H1 (cell line): ENCODE measurements around the gene IL1R1. TPM values are rescaled to one million over a fixed set of nuclear protein-coding genes. Genes with fewer than 3 reads are reported as not detected.

Source experiments
- CTCF ChIA-PET: fragments of 300-600 bp; sonication (Branson Sonifier 250); formaldehyde crosslinking; loops from one replicate; lab custom pipeline; 2021; ENCODE audit not compliant: partially characterized antibody; lab: Charles Lee
- POLR2A ChIA-PET: fragments of 300-600 bp; sonication (Branson Sonifier 250); formaldehyde crosslinking; loops from one replicate; lab custom pipeline; 2021; ENCODE audit warnings: inconsistent platforms; ENCODE audit not compliant: partially characterized antibody; lab: Charles Lee
- DNase-seq, 2 experiments: peaks; one replicate each; pipeline versions ENCODE4 v3.0.0 to v3.0.0-alpha.2; 2010 to 2022; ENCODE audit warnings: low spot score in 2 of 2, low read depth in 1 of 2, mixed read lengths in 1 of 2
- FAIRE-seq: peaks from 2 replicates; lab custom pipeline; 2011; peaks lifted over from hg19 to GRCh38; lab: Jason Lieb, UNC
- H2AFZ ChIP-seq: 2 replicates; pipeline ENCODE4 v1.8.1; 2012; ENCODE audit warnings: low read length, inconsistent platforms
- H2AK5ac ChIP-seq: 2 replicates; pipeline ENCODE4 v1.6.1; 2013; ENCODE audit warnings: low read depth, low read length
- H2BK120ac ChIP-seq: replicated peaks from 2 replicates; pipeline ENCODE3; 2013; ENCODE audit warnings: low read depth, low read length, inconsistent platforms
- H2BK12ac ChIP-seq: 2 replicates; pipeline ENCODE4 v1.6.1; 2013; ENCODE audit warnings: low read depth, low read length
- H2BK15ac ChIP-seq: 2 replicates; pipeline ENCODE4 v1.6.1; 2013; ENCODE audit warnings: low read length
- H2BK20ac ChIP-seq: 2 replicates; pipeline ENCODE4 v1.6.1; 2013; ENCODE audit warnings: low read length
- H2BK5ac ChIP-seq: 2 replicates; pipeline ENCODE4 v1.6.1; 2013; ENCODE audit warnings: low read depth, low read length
- H3K14ac ChIP-seq: 2 replicates; pipeline ENCODE4 v1.6.1; 2013; ENCODE audit warnings: inconsistent platforms; ENCODE audit not compliant: insufficient read length
- H3K18ac ChIP-seq: 2 replicates; pipeline ENCODE4 v1.6.1; 2013; ENCODE audit warnings: low read length; ENCODE audit errors: extremely low read depth
- H3K23ac ChIP-seq: 2 replicates; pipeline ENCODE4 v1.6.1; 2013; ENCODE audit warnings: inconsistent platforms; ENCODE audit not compliant: insufficient read length
- H3K23me2 ChIP-seq: 2 replicates; pipeline ENCODE4 v1.6.1; 2013; ENCODE audit warnings: low read depth, low read length
- H3K27ac ChIP-seq: 2 replicates; pipeline ENCODE4 v1.6.1; 2011; ENCODE audit warnings: low read depth, low read length, inconsistent platforms
- H3K27me3 ChIP-seq, 4 experiments: replicated peaks in 1 of 4; 1 replicate in 1 of 4; 2 replicates in 3 of 4; pipeline versions ENCODE4 v1.6.1 to v1.8.1; 2011 to 2013; ENCODE audit warnings: low read length in 3 of 4, mild to moderate bottlenecking in 3 of 4, inconsistent platforms in 2 of 4, mixed read lengths in 2 of 4, moderate library complexity in 1 of 4; ENCODE audit not compliant: control insufficient read depth in 3 of 4, insufficient read depth in 3 of 4; ENCODE audit errors: extremely low read depth in 1 of 4
- H3K36me3 ChIP-seq, 4 experiments: 2 replicates each; pipeline versions ENCODE4 v1.6.1 to v1.8.1; 2011 to 2013; ENCODE audit warnings: mild to moderate bottlenecking in 4 of 4, low read length in 3 of 4, moderate library complexity in 2 of 4, control low read depth in 1 of 4, inconsistent platforms in 1 of 4; ENCODE audit not compliant: insufficient read depth in 4 of 4, control insufficient read depth in 2 of 4
- H3K4ac ChIP-seq: replicated peaks from 2 replicates; pipeline ENCODE3; 2013; ENCODE audit warnings: low read length, low read depth, mixed read lengths, inconsistent platforms; ENCODE audit not compliant: insufficient read length
- H3K4me1 ChIP-seq, 4 experiments: replicated peaks in 1 of 4; 1 replicate in 1 of 4; 2 replicates in 3 of 4; pipeline versions ENCODE4 v1.6.1 to v1.8.1; 2011 to 2013; ENCODE audit warnings: low read length in 3 of 4, inconsistent platforms in 2 of 4, mixed read lengths in 1 of 4; ENCODE audit not compliant: insufficient read depth in 4 of 4, control insufficient read depth in 3 of 4
- H3K4me2 ChIP-seq, 2 experiments: 2 replicates each; pipeline versions ENCODE4 v1.6.1 to v1.8.1; 2011 to 2013; ENCODE audit warnings: low read depth in 2 of 2, low read length in 2 of 2, control low read depth in 1 of 2, inconsistent platforms in 1 of 2, mild to moderate bottlenecking in 1 of 2; ENCODE audit not compliant: insufficient read depth in 1 of 2
- H3K4me3 ChIP-seq, 4 experiments: fragments of 200-600, 300-600 bp in 1 of 4; sonication (generic), shearing (Covaris generic), sonication (Bioruptor Twin) in 1 of 4; 2 replicates each; pipeline versions ENCODE4 v1.5.1 to v1.8.1; 2011 to 2016; ENCODE audit warnings: low read length in 4 of 4, low read depth in 3 of 4, control low read depth in 2 of 4, inconsistent platforms in 2 of 4, mild to moderate bottlenecking in 2 of 4, mixed read lengths in 1 of 4, moderate library complexity in 1 of 4; ENCODE audit not compliant: insufficient read depth in 2 of 4; ENCODE audit errors: extremely low read depth in 1 of 4
- H3K56ac ChIP-seq: replicated peaks from 2 replicates; pipeline ENCODE3; 2013; ENCODE audit warnings: low read depth, mild to moderate bottlenecking, mixed read lengths, low read length, inconsistent platforms; ENCODE audit not compliant: insufficient read length
- H3K79me1 ChIP-seq: 2 replicates; pipeline ENCODE4 v1.6.1; 2013; ENCODE audit warnings: low read depth, low read length, control low read depth
- H3K79me2 ChIP-seq, 2 experiments: 2 replicates each; pipeline versions ENCODE4 v1.6.1 to v1.8.1; 2012 to 2013; ENCODE audit warnings: low read length in 2 of 2, mild to moderate bottlenecking in 2 of 2, inconsistent platforms in 1 of 2; ENCODE audit not compliant: insufficient read depth in 2 of 2, control insufficient read depth in 1 of 2
- H3K9ac ChIP-seq, 4 experiments: replicated peaks in 1 of 4; 1 replicate in 1 of 4; 2 replicates in 3 of 4; pipeline versions ENCODE4 v1.6.1 to v1.8.1; 2011 to 2013; ENCODE audit warnings: low read depth in 3 of 4, low read length in 3 of 4, control low read depth in 2 of 4, mild to moderate bottlenecking in 2 of 4, moderate library complexity in 2 of 4, inconsistent platforms in 1 of 4; ENCODE audit errors: extremely low read depth in 1 of 4
- H3K9me3 ChIP-seq, 2 experiments: 2 replicates each; pipeline versions ENCODE4 v1.6.1 to v1.8.1; 2012 to 2013; ENCODE audit warnings: mild to moderate bottlenecking in 2 of 2, moderate library complexity in 2 of 2, control low read depth in 1 of 2, inconsistent platforms in 1 of 2, low read depth in 1 of 2, low read length in 1 of 2, mixed read lengths in 1 of 2; ENCODE audit not compliant: insufficient read depth in 2 of 2
- H4K20me1 ChIP-seq, 2 experiments: replicated peaks in 1 of 2; 2 replicates each; pipeline versions ENCODE3 to v1.8.1; 2011 to 2013; ENCODE audit warnings: inconsistent platforms in 2 of 2, low read length in 2 of 2, mild to moderate bottlenecking in 1 of 2; ENCODE audit not compliant: insufficient read depth in 2 of 2, control insufficient read depth in 1 of 2
- H4K5ac ChIP-seq: 2 replicates; pipeline ENCODE4 v1.6.1; 2013; ENCODE audit warnings: low read length, low read depth, mixed read lengths, inconsistent platforms; ENCODE audit not compliant: insufficient read length
- H4K8ac ChIP-seq: 2 replicates; pipeline ENCODE4 v1.8.0; 2013; ENCODE audit warnings: mild to moderate bottlenecking, moderate library complexity, low read length, inconsistent platforms; ENCODE audit not compliant: insufficient read depth; ENCODE audit errors: extremely low read depth
- H4K91ac ChIP-seq: replicated peaks from 2 replicates; pipeline ENCODE3; 2013; ENCODE audit warnings: low read length, mixed read lengths, inconsistent platforms; ENCODE audit not compliant: insufficient read length
- ATF3 ChIP-seq: IDR thresholded peaks from 2 replicates; pipeline ENCODE4 v1.6.1; 2011; ENCODE audit warnings: low read depth, mild to moderate bottlenecking, low read length; ENCODE audit not compliant: insufficient read depth
- HDAC2 ChIP-seq, 2 experiments: fragments of 300-600 bp in 1 of 2; sonication (generic) in 1 of 2; IDR thresholded peaks; 2 replicates each; pipeline ENCODE4 v1.6.1; 2011 to 2012; ENCODE audit warnings: low read depth in 2 of 2, low read length in 2 of 2, mild to moderate bottlenecking in 2 of 2, moderate library complexity in 2 of 2, borderline replicate concordance in 1 of 2, inconsistent platforms in 1 of 2
- SP1 ChIP-seq: IDR thresholded peaks from 2 replicates; pipeline ENCODE4 v1.6.1; 2011; ENCODE audit warnings: low read depth, low read length
- WGBS, 2 experiments: shearing (Covaris generic) in 1 of 2; methylation state at CpG; one replicate each; pipeline versions ENCODE4 v1.1.6 to v1.1.7; 2013 to 2015; ENCODE audit warnings: low lambda C conversion rate in 2 of 2, mixed read lengths in 2 of 2, inconsistent platforms in 1 of 2, low coverage in 1 of 2, missing lambda C conversion rate in 1 of 2; ENCODE audit not compliant: insufficient replicate concordance in 2 of 2, insufficient coverage in 1 of 2, insufficient read length in 1 of 2; ENCODE audit errors: extremely low coverage in 1 of 2, missing lambda C conversion rate in 1 of 2; 5-methylcytosine and 5-hydroxymethylcytosine counted together
- polyA plus RNA-seq, 7 experiments: library from polyadenylated mRNA; depleted of rRNA in 3 of 7; stranded (reverse) in 5 of 7; unstranded in 2 of 7; fragments of >200 nt in 5 of 7; fragments of 200-250 nt in 2 of 7; gene quantifications; 1 replicate in 5 of 7; 2 replicates in 1 of 7; 4 replicates in 1 of 7; pipeline versions ENCODE4 v1.2.1 to v1.2.3, GENCODE V29; 2011 to 2013; ENCODE audit warnings: missing spikeins in 2 of 7, mixed read lengths in 2 of 7
- total RNA-seq: library from RNA; stranded (reverse); fragmentation: NEBNext Ultra II Directional; extraction: Animal tissue kit (Norgen Biotek cat#: 25700); gene quantifications from 2 replicates; pipeline ENCODE4 v1.2.1, GENCODE V29; 2021

The IL1R1 gene
- total and polyA plus RNA-seq, 2 of the 8 experiments (the other 6 are each of a cell fraction or from before 2014, with no cell fraction given): 0.34 to 0.47 TPM

- Histone ChIP-seq H4K5ac (no peak overlapping the region), H3K4me2 (no peak overlapping the region), H2BK12ac (no peak overlapping the region), H3K27ac (no peak overlapping the region), H2BK120ac (no peak overlapping the region), H3K79me2 (no peaks in the 10 kb centered on the region), H3K23me2 (no peaks in the 10 kb centered on the region), H3K9me3 (no peaks in the 10 kb centered on the region), H4K91ac (no peak overlapping the region), H3K79me1 (no peaks in the 10 kb centered on the region), H3K36me3 (no peaks in the 10 kb centered on the region), H3K4me3 (no peak overlapping the region), H2BK20ac (no peak overlapping the region), H2AFZ (no peak overlapping the region), H3K18ac (no peak overlapping the region), H2AK5ac (no peak overlapping the region), H3K27me3 (peaks cover 1 to 18% (median 15%) of the 10 kb centered on the region in 4 experiments), H3K56ac (no peak overlapping the region), H4K20me1 (no peaks in the 10 kb centered on the region), H3K4me1 (no peaks in the 10 kb centered on the region), H2BK15ac (no peak overlapping the region), H4K8ac (no peak overlapping the region), H3K4ac (no peak overlapping the region), H3K9ac (no peak overlapping the region), H2BK5ac (no peak overlapping the region), H3K23ac (no peak overlapping the region), H3K14ac (no peak overlapping the region)
- POLR2A ChIA-PET: no interaction called here
- no peak for FAIRE-seq
- DNase-seq: no peak
- WGBS, 2 experiments: 78% methylated on average over 2 of the region's 2 CpGs; no CpG with 5 or more reads in 1 of the 2 experiments
- CTCF ChIA-PET: interaction anchor here (1.9 kb wide), 1 partner anchor 178 kb away, joined by 5 read pairs; no protein-coding TSS in a partner anchor
- TF ChIP-seq SP1 (no peak), HDAC2 (IDR thresholded peaks at IDR 0.05; ENCODE audit: borderline replicate concordance in 1 of 2, low read depth in 2 of 2, low read length in 2 of 2) (no peak), ATF3 (no peak)
These were observed 41.5 kb downstream of the IL1R1 start for GRCh38 chr2:102184018-102184417.
